WTC11 (cell line): ENCODE data around the gene KIRREL3.

Experiments
- CREM ChIP-seq: sonication (generic); formaldehyde crosslinking; IDR thresholded peaks from 2 replicates; pipeline ENCODE4 v1.8.1; 2022; ENCODE audit warnings: mild to moderate bottlenecking, missing genetic modification reagents, moderate library complexity
- CTCF ChIP-seq: fragments of 200-600 bp; IDR thresholded peaks from 2 replicates; pipeline ENCODE4 v1.8.0; 2022; ENCODE audit warnings: antibody characterized with exemption
- FOXJ3 ChIP-seq: sonication (generic); formaldehyde crosslinking; IDR thresholded peaks from 2 replicates; pipeline ENCODE4 v1.9.0; 2021; ENCODE audit warnings: missing genetic modification reagents, mild to moderate bottlenecking, borderline replicate concordance
- FOXP1 ChIP-seq: sonication (generic); formaldehyde crosslinking; IDR thresholded peaks from 2 replicates; pipeline ENCODE4 v1.8.0; 2022; ENCODE audit warnings: missing genetic modification reagents, mild to moderate bottlenecking, moderate library complexity, borderline replicate concordance
- IRF2 ChIP-seq: sonication (generic); formaldehyde crosslinking; IDR thresholded peaks from 2 replicates; pipeline ENCODE4 v1.8.0; 2022; ENCODE audit warnings: low read depth, missing genetic modification reagents, borderline replicate concordance
- MAX ChIP-seq: sonication (generic); formaldehyde crosslinking; IDR thresholded peaks from 2 replicates; pipeline ENCODE4 v1.8.0; 2022; ENCODE audit warnings: mild to moderate bottlenecking, missing genetic modification reagents
- NR2C2 ChIP-seq: sonication (generic); formaldehyde crosslinking; IDR thresholded peaks from 2 replicates; pipeline ENCODE4 v1.8.0; 2022; ENCODE audit warnings: mild to moderate bottlenecking, missing genetic modification reagents
- NR3C1 ChIP-seq: sonication (generic); formaldehyde crosslinking; conservative IDR thresholded peaks from 2 replicates; pipeline ENCODE4 v1.8.1; 2023; ENCODE audit warnings: low read depth, mild to moderate bottlenecking, missing genetic modification reagents
- SP1 ChIP-seq: sonication (generic); formaldehyde crosslinking; conservative IDR thresholded peaks from 2 replicates; pipeline ENCODE4 v1.8.1; 2022; ENCODE audit warnings: missing genetic modification reagents
- ZNF232 ChIP-seq: sonication (generic); formaldehyde crosslinking; IDR thresholded peaks from 2 replicates; pipeline ENCODE4 v1.8.0; 2022; ENCODE audit warnings: mild to moderate bottlenecking, missing genetic modification reagents
- ZNF512 ChIP-seq: sonication (generic); formaldehyde crosslinking; IDR thresholded peaks from 2 replicates; pipeline ENCODE4 v1.8.1; 2022; ENCODE audit warnings: missing genetic modification reagents, borderline replicate concordance

GRCh38 chr11:126446581-126446980, 554.0 kb downstream of the KIRREL3 start:
- TF ChIP-seq CTCF (no peak), NR2C2 (CRISPR knock-in tag) (no peak), CREM (CRISPR knock-in tag) (no peak), MAX (CRISPR knock-in tag) (no peak), ZNF232 (CRISPR knock-in tag) (no peak), FOXP1 (no peak), SP1 (no peak), ZNF512 (no peak), IRF2 (CRISPR knock-in tag) (no peak), NR3C1 (no peak), FOXJ3 (CRISPR knock-in tag) (no peak)
